GM21447 (cell line): ENCODE data around the gene B4GALT1.
A peak's percentile ranks its signal among the peaks of the same experiment; 100 is the strongest.

Source experiments
- ATAC-seq: cut with Tn5 transposase; IDR thresholded peaks from one replicate; pipeline ENCODE4 v1.9.1; 2021; ENCODE audit not compliant: unreplicated experiment

B4GALT1 gene

GRCh38 chr9:33142535-33142934, 24.6 kb downstream of the B4GALT1 start:
- peak; percentile 37 for ATAC-seq

GRCh38 chr9:33140401-33141360, 26.5 kb downstream of the B4GALT1 start:
- peak; percentile 20 for ATAC-seq

- no peak for ATAC-seq
These were observed 27.5 kb downstream of the B4GALT1 start for GRCh38 chr9:33139421-33140228.

GRCh38 chr9:33138768-33139167, 28.4 kb downstream of the B4GALT1 start:
- ATAC-seq, result no peak

- ATAC-seq, result peak; percentile 37
These were observed 29.3 kb downstream of the B4GALT1 start for GRCh38 chr9:33137781-33138264.

GRCh38 chr9:33136721-33137670, 30.1 kb downstream of the B4GALT1 start:
- ATAC-seq, result no peak

GRCh38 chr9:33135470-33135958, 31.6 kb downstream of the B4GALT1 start:
- ATAC-seq, result no peak

GRCh38 chr9:33135031-33135461, 32.1 kb downstream of the B4GALT1 start:
- ATAC-seq, result no peak

- ATAC-seq, result no peak
These were observed 34.0 kb downstream of the B4GALT1 start for GRCh38 chr9:33133186-33133585.

- ATAC-seq, result no peak
These were observed 35.1 kb downstream of the B4GALT1 start for GRCh38 chr9:33131790-33132772.

- ATAC-seq, result no peak
These were observed 36.0 kb downstream of the B4GALT1 start for GRCh38 chr9:33130961-33131789.

GRCh38 chr9:33129886-33130881, 37.0 kb downstream of the B4GALT1 start:
- ATAC-seq, result peak; percentile 52

- ATAC-seq, result no peak
These were observed 37.8 kb downstream of the B4GALT1 start for GRCh38 chr9:33129251-33129885.

GRCh38 chr9:33128570-33128969, 38.6 kb downstream of the B4GALT1 start:
- ATAC-seq, result no peak

- ATAC-seq, result no peak
These were observed 39.3 kb downstream of the B4GALT1 start for GRCh38 chr9:33127881-33128280.
